ENCODE data around the gene WRAP73. TPM values are rescaled to one million over a fixed set of nuclear protein-coding genes. Genes with fewer than 3 reads are reported as not detected.

The WRAP73 gene
- 10 to 100 TPM; 17.4 to 27.7 (median 20.3) TPM for polyA plus RNA-seq (ENCODE audit: insufficient read length in 4 of 4)

GRCh38 chr1:3649342-3650247, at the start of gene WRAP73:
TSS of gene WRAP73 (minus strand) at chr1:3650103. CDS start at chr1:3649999, 104 bp downstream.
- DNase-seq (ENCODE audit: low read depth in 4 of 4, low spot score in 2 of 4): peak; percentile 69 to 88 (median 76)

- no peak for DNase-seq (ENCODE audit: low read depth in 4 of 4, low spot score in 2 of 4)
Observed at GRCh38 chr1:3699596-3699995, 49.7 kb upstream of the WRAP73 start.

GRCh38 chr1:3698660-3699408, 48.9 kb upstream of the WRAP73 start:
- no peak for DNase-seq (ENCODE audit: low read depth in 4 of 4, low spot score in 2 of 4)

GRCh38 chr1:3697810-3698209, 47.9 kb upstream of the WRAP73 start:
- DNase-seq (ENCODE audit: low read depth in 4 of 4, low spot score in 2 of 4): no peak

GRCh38 chr1:3697104-3697503, 47.2 kb upstream of the WRAP73 start:
- no peak for DNase-seq (ENCODE audit: low read depth in 4 of 4, low spot score in 2 of 4)

- DNase-seq (ENCODE audit: low read depth in 4 of 4, low spot score in 2 of 4): no peak
Observed at GRCh38 chr1:3696689-3697088, 46.8 kb upstream of the WRAP73 start.

GRCh38 chr1:3695326-3696217, 45.7 kb upstream of the WRAP73 start:
- DNase-seq (ENCODE audit: low read depth in 4 of 4, low spot score in 2 of 4): no peak

GRCh38 chr1:3693321-3693720, 43.4 kb upstream of the WRAP73 start:
- DNase-seq (ENCODE audit: low read depth in 4 of 4, low spot score in 2 of 4): no peak

- no peak for DNase-seq (ENCODE audit: low read depth in 4 of 4, low spot score in 2 of 4)
Observed at GRCh38 chr1:3692598-3692997, 42.7 kb upstream of the WRAP73 start.

- DNase-seq (ENCODE audit: low read depth in 4 of 4, low spot score in 2 of 4): no peak
Observed at GRCh38 chr1:3691421-3692204, 41.7 kb upstream of the WRAP73 start.

- DNase-seq (ENCODE audit: low read depth in 4 of 4, low spot score in 2 of 4): no peak
Observed at GRCh38 chr1:3690282-3691065, 40.6 kb upstream of the WRAP73 start.

GRCh38 chr1:3689138-3689750, 39.3 kb upstream of the WRAP73 start:
- no peak for DNase-seq (ENCODE audit: low read depth in 4 of 4, low spot score in 2 of 4)

GRCh38 chr1:3688356-3689137, 38.6 kb upstream of the WRAP73 start:
- no peak for DNase-seq (ENCODE audit: low read depth in 4 of 4, low spot score in 2 of 4)

GRCh38 chr1:3687504-3687903, 37.6 kb upstream of the WRAP73 start:
- no peak for DNase-seq (ENCODE audit: low read depth in 4 of 4, low spot score in 2 of 4)

GRCh38 chr1:3685906-3686305, 36.0 kb upstream of the WRAP73 start:
- no peak for DNase-seq (ENCODE audit: low read depth in 4 of 4, low spot score in 2 of 4)

- DNase-seq (ENCODE audit: low read depth in 4 of 4, low spot score in 2 of 4): no peak
Observed at GRCh38 chr1:3685222-3685621, 35.3 kb upstream of the WRAP73 start.

GRCh38 chr1:3683992-3684391, 34.1 kb upstream of the WRAP73 start:
- no peak for DNase-seq (ENCODE audit: low read depth in 4 of 4, low spot score in 2 of 4)

GRCh38 chr1:3683197-3683596, 33.3 kb upstream of the WRAP73 start:
- DNase-seq (ENCODE audit: low read depth in 4 of 4, low spot score in 2 of 4): no peak

Measured in left renal cortex interstitium (tissue), 4 donors.